ENCODE data around the gene GPR179.
"Not testable (repeated sequence)": the region's sequence is repeated elsewhere in the genome, so short reads cannot be mapped to it uniquely, and the experiment has no call there.

GPR179 gene

GRCh38 chr17:38324141-38324697 is 19.5 kb downstream of the GPR179 start:
- DNase-seq (ENCODE audit: low read depth, low spot score) = no peak
- no peak overlapping the region for H3K27ac ChIP-seq

GRCh38 chr17:38322897-38323296 is 20.9 kb downstream of the GPR179 start:
- DNase-seq (ENCODE audit: low read depth, low spot score) = no peak

DNA sequence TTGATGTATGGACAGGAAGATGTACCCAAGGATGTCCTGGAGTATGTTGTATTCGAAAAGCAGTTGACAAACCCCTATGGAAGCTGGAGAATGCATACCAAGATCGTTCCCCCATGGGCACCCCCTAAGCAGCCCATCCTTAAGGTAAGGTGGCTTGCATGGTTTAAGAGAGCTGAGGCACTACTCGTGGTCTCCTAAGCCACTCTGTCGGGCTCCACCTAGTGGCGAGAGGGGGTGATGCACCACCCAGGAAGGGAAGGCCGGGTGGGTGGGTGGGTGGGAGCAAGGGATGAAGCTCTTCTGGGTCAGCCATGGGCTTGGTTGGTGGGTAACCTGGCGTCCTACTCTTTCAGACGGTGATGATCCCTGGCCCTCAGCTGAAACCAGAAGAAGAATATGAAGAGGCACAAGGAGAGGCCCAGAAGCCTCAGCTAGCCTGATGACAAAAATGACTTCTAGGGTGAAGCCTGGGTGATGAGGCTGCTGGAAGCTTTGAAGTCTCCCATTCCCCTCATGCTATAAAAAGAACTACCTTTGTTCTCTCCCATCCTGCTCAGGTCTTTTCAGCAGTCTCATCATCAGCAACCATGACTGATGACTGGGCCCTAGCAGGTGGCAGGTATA is 21.5 kb downstream of the GPR179 start:
- H3K27ac ChIP-seq = no peak overlapping the region
- no peak for DNase-seq (ENCODE audit: low read depth, low spot score)

More at GRCh38 chr17:38322897-38323296, 20.9 kb downstream of the GPR179 start:
- H3K27ac ChIP-seq = no peak overlapping the region

DNA sequence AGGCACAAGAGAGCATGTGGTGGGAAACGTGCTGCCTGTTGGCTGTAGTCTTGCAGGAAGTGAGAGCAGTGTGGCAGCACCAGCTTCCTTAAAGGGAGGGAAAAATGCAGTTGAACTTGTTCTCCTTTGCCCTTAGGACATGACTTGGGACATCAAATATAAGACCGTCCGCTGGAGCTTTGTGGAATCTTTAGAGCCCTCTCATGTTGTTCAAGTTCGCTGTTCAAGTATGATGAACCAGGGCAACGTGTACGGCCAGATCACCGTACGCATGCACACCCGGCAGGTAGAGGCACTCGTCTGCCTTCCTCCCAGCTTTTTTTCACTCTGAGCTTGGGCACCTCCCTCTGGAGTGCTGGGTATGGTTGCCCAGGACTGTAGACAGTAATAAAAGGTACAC is 23.3 kb downstream of the GPR179 start:
- H3K27ac ChIP-seq = peak overlapping the region; percentile 71
- DNase-seq (ENCODE audit: low read depth, low spot score) = peak; percentile 59

- peak overlapping the region; percentile 51 for H3K27ac ChIP-seq
- DNase-seq (ENCODE audit: low read depth, low spot score) = no peak
Observed at GRCh38 chr17:38317081-38317480, 26.7 kb downstream of the GPR179 start.

DNA sequence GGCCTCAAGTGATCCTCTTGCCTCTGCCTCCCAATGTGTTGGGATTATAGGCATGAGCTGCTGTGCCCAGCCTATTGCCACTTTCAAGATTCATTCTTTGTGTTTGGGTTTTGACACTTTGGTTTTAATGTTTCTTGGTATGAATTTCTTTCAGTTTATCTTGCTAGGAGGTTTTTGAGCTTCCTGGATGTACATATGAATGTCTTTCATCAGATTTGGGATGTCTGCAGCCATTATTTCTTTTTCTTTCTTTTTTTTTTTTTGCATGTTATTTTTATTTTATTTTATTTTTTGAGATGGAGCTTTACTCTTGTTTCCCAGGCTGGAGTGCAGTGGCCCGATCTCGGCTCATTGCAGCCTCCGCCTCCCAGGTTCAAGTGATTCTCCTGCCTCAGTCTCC is 28.3 kb downstream of the GPR179 start:
- DNase-seq (ENCODE audit: low read depth, low spot score) = no peak
- H3K27ac ChIP-seq = no peak overlapping the region

DNA sequence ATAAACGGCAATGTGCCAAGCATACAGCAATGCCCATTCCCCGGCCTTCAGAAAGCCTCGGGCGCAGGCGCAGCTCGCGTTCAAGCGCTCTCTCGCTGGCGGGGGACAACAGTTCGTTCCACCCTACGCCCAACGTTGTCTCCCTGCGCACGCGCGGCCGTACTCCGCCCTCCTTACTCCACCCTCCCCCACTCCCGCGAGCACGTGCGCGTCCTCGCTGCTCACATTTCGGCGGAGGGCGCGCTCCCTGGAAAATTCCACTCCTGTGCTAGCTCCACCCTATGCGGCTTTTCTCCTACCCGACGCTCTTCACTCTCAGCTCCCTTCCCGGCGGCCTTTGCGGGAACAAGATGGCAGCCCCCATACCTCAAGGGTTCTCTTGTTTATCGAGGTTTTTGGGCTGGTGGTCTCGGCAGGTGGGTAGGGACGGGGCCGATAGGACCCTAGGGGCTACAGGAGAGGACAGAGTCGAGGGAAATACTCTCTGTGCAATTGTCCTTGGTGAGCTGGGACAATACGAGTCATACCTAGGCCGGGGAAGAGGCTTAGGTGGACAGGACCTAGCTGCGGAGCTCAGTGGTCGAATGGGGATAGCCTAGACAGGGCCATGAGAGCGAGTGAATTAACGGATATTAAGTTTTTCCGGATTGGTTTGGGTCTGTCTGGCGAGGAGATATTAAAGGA is 46.8 kb downstream of the GPR179 start, which contains the start of gene MRPL45:
Gene MRPL45, plus strand, starts transcription at position 335 of the 684 bp plus-strand sequence. Its CDS starts 16 bp downstream, at position 351.
- H3K27ac ChIP-seq = peak within 1 kb of the TSS; percentile 26
- DNase-seq (ENCODE audit: low read depth, low spot score) = peak; percentile 74

GRCh38 chr17:38295602-38296365 is 48.0 kb downstream of the GPR179 start:
- H3K27ac ChIP-seq; DNase-seq (ENCODE audit: low read depth, low spot score): not testable (repeated sequence)

DNA sequence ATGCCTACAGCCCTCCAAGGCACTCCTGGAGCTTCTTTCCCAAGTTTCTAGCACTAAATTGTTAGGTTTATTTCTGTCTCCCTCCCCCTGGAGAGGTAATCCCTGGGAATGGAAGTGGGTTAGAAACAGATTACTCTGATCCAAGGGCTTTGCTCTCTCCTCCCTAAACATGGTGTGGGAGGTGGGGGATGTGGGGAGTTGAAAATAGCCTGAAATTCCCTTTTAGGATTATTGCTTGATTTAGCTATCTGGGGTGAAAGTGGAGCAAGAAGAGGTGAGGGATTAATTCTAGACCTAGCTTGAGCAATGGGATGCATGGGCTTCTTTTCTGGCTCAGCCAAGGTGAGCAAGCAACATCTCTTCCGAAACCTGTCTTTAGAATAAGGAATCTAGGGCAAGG is 54.0 kb downstream of the GPR179 start:
- DNase-seq (ENCODE audit: low read depth, low spot score); H3K27ac ChIP-seq: not testable (repeated sequence)

DNA sequence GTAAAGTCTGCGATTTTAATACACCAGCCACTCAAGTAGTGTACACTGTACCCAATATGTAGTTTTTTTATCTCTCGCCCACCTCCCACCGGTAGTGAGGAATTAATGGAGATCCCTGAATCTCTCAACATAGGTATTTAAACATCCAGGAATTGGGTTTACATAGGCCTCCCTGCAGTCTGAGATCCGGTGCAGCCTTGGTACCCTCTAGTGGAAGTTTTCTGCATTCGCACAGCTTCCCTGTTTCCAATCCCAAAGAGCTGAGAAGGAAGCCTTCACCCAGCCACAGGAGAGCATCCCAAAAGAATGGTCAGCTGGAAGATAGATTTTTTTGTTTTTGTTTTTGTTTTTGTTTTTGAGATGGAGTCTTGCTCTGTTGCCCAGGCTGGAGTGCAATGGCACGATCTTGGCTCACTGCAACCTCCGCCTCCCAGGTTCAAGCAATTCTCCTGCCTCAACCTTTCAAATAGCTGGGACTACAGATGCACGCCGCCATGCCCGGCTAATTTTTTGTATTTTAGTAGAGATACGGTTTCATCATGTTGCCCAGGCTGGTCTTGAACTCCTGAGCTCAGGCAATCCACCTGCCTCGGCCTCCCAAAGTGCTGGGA is 55.4 kb downstream of the GPR179 start:
- DNase-seq (ENCODE audit: low read depth, low spot score); H3K27ac ChIP-seq: not testable (repeated sequence)

GRCh38 chr17:38286501-38287091 is 57.2 kb downstream of the GPR179 start:
- H3K27ac ChIP-seq = peak overlapping the region; percentile 77
- DNase-seq (ENCODE audit: low read depth, low spot score) = not testable (repeated sequence)

- DNase-seq (ENCODE audit: low read depth, low spot score) = not testable (repeated sequence)
- peak overlapping the region; percentile 77 for H3K27ac ChIP-seq
Observed at GRCh38 chr17:38285994-38286393, 57.8 kb downstream of the GPR179 start.

Data from epithelial cell of prostate (primary cell).